HepG2 (cell line): ENCODE measurements around the gene CHMP6. TPM values are rescaled to one million over a fixed set of nuclear protein-coding genes. Genes with fewer than 3 reads are reported as not detected.

Experiments used
- CHD4 ChIP-seq: fragments of 200-600 bp; sonication (generic); IDR thresholded peaks from 2 replicates; pipeline ENCODE4 v1.7.0; 2017; ENCODE audit warnings: mild to moderate bottlenecking, low read length, borderline replicate concordance
- DPF2 ChIP-seq: sonication (generic); formaldehyde crosslinking; IDR thresholded peaks from 2 replicates; pipeline ENCODE4 v1.4.0; 2020; ENCODE audit warnings: mild to moderate bottlenecking, low read depth, missing genetic modification reagents, borderline replicate concordance
- GABPB1 ChIP-seq: IDR thresholded peaks from 2 replicates; pipeline ENCODE4 v1.6.1; 2016; ENCODE audit warnings: mild to moderate bottlenecking, missing genetic modification reagents, moderate library complexity, missing compliant biosample characterization
- KDM3A ChIP-seq: IDR thresholded peaks from 2 replicates; pipeline ENCODE4 v1.6.1; 2018; ENCODE audit warnings: low read depth, missing compliant biosample characterization
- MAX ChIP-seq: IDR thresholded peaks from 2 replicates; pipeline ENCODE4 v1.6.1; 2012; ENCODE audit warnings: inconsistent platforms
- MEIS1 ChIP-seq: sonication (generic); formaldehyde crosslinking; IDR thresholded peaks from 2 replicates; pipeline ENCODE4 v1.9.0; 2021; ENCODE audit warnings: mild to moderate bottlenecking, missing genetic modification reagents, moderate library complexity, borderline replicate concordance
- MTA1 ChIP-seq: sonication (generic); formaldehyde crosslinking; IDR thresholded peaks from 2 replicates; pipeline ENCODE4 v1.4.0; 2020; ENCODE audit warnings: missing genetic modification reagents, mild to moderate bottlenecking, borderline replicate concordance
- NCOR1 ChIP-seq: fragments of 200-600 bp; sonication (generic); IDR thresholded peaks from 2 replicates; pipeline ENCODE4 v1.7.0; 2017; ENCODE audit warnings: antibody characterized with exemption, low read length, borderline replicate concordance
- PAX8 ChIP-seq: sonication (generic); formaldehyde crosslinking; IDR thresholded peaks from 2 replicates; pipeline ENCODE4 v1.8.0; 2022; ENCODE audit warnings: mild to moderate bottlenecking, missing genetic modification reagents, borderline replicate concordance
- SP5 ChIP-seq: IDR thresholded peaks from 2 replicates; pipeline ENCODE4 v1.6.1; 2016; ENCODE audit warnings: low read depth, borderline replicate concordance
- SPEN ChIP-seq: sonication (generic); formaldehyde crosslinking; IDR thresholded peaks from 2 replicates; pipeline ENCODE4 v1.5.1; 2020; ENCODE audit warnings: low read depth, mild to moderate bottlenecking, missing genetic modification reagents
- TOPORS ChIP-seq: sonication (generic); formaldehyde crosslinking; IDR thresholded peaks from 2 replicates; pipeline ENCODE4 v1.8.0; 2023; ENCODE audit warnings: mild to moderate bottlenecking, missing genetic modification reagents
- YY1 ChIP-seq: IDR thresholded peaks from 2 replicates; pipeline ENCODE4 v1.6.1; 2011; ENCODE audit warnings: low read length, low read depth, moderate library complexity, mild to moderate bottlenecking; ENCODE audit not compliant: insufficient read depth, insufficient replicate concordance
- ZBED4 ChIP-seq: sonication (generic); formaldehyde crosslinking; IDR thresholded peaks from 2 replicates; pipeline ENCODE4 v1.4.0; 2020; ENCODE audit warnings: missing genetic modification reagents, borderline replicate concordance
- ZBTB7A ChIP-seq: sonication (generic); formaldehyde crosslinking; IDR thresholded peaks from 2 replicates; pipeline ENCODE4 v1.8.0; 2022; ENCODE audit warnings: mild to moderate bottlenecking, missing genetic modification reagents
- ZNF282 ChIP-seq: fragments of 450-650 bp; IDR thresholded peaks from 2 replicates; pipeline ENCODE4 v1.6.1; 2018; ENCODE audit not compliant: partially characterized antibody
- ZNF343 ChIP-seq: sonication (generic); formaldehyde crosslinking; IDR thresholded peaks from 2 replicates; pipeline ENCODE4 v1.4.0; 2020; ENCODE audit warnings: mild to moderate bottlenecking, missing genetic modification reagents
- ZNF354B ChIP-seq: sonication (generic); formaldehyde crosslinking; IDR thresholded peaks from 2 replicates; pipeline ENCODE4 v1.8.0; 2022; ENCODE audit warnings: mild to moderate bottlenecking, missing genetic modification reagents
- ZNF501 ChIP-seq: sonication (generic); formaldehyde crosslinking; IDR thresholded peaks from 2 replicates; pipeline ENCODE4 v1.5.1; 2020; ENCODE audit warnings: mild to moderate bottlenecking, moderate library complexity, missing genetic modification reagents
- ZNF564 ChIP-seq: sonication (generic); formaldehyde crosslinking; IDR thresholded peaks from 2 replicates; pipeline ENCODE4 v1.8.1; 2023; ENCODE audit warnings: mild to moderate bottlenecking, missing genetic modification reagents
- ZNF639 ChIP-seq: conservative IDR thresholded peaks from 2 replicates; pipeline ENCODE4 v1.6.1; 2018; ENCODE audit warnings: missing genetic modification reagents
- ZSCAN22 ChIP-seq: sonication (generic); formaldehyde crosslinking; IDR thresholded peaks from 2 replicates; pipeline ENCODE4 v1.4.0; 2020; ENCODE audit warnings: mild to moderate bottlenecking, missing genetic modification reagents
- ZZZ3 ChIP-seq: sonication (generic); formaldehyde crosslinking; IDR thresholded peaks from 2 replicates; pipeline ENCODE4 v1.4.0; 2020; ENCODE audit warnings: missing genetic modification reagents, mild to moderate bottlenecking, borderline replicate concordance
- polyA plus RNA-seq, 8 experiments: library from polyadenylated mRNA; depleted of rRNA in 3 of 8; stranded (reverse) in 7 of 8; unstranded in 1 of 8; fragments of >200 nt; fragmentation: Illumina TruSeq in 4 of 8; extraction: Trizol in 4 of 8; gene quantifications; 2 replicates each; pipeline versions ENCODE4 v1.2.1 to v1.2.3, GENCODE V29; 2011 to 2016; ENCODE audit warnings: low read depth in 4 of 8, missing spikeins in 1 of 8, mixed read lengths in 1 of 8; ENCODE audit not compliant: insufficient read depth in 1 of 8
- total RNA-seq, 5 experiments: library from RNA; depleted of rRNA; stranded (reverse); fragments of >200 nt; fragmentation: Illumina TruSeq; extraction: Trizol; gene quantifications; 2 replicates each; pipeline ENCODE4 v1.2.3, GENCODE V29; 2016; ENCODE audit warnings: low read depth in 1 of 5

CHMP6 gene
- total and polyA plus RNA-seq, 2 of the 13 experiments (the other 11 are each of a cell fraction or from before 2014, with no cell fraction given) = 11.1 to 24.2 TPM

GRCh38 chr17:80990921-80991644, 558 bp upstream of the CHMP6 start (continued):
- TF ChIP-seq ZBED4 (CRISPR knock-in tag) (peak; percentile 78; the same call in 1 of the 2 replicates), ZNF343 (peak; percentile 72; the same call in 1 of the 2 replicates), CHD4 (peak; percentile 54; the same call in 1 of the 2 replicates), MEIS1 (CRISPR knock-in tag) (peak; percentile 52; the same call in 1 of the 2 replicates), TOPORS (CRISPR knock-in tag) (0 out of 2 replicates have a peak, but pooled peaks have one; percentile 21), ZNF639 (no peak), MAX (peak; percentile 26; the same call in 1 of the 2 replicates), KDM3A (0 out of 2 replicates have a peak, but pooled peaks have one; percentile 36), ZNF564 (CRISPR knock-in tag) (0 out of 2 replicates have a peak, but pooled peaks have one; percentile 17), NCOR1 (0 out of 2 replicates have a peak, but pooled peaks have one; percentile 43), PAX8 (CRISPR knock-in tag) (peak; percentile 82; the same call in 1 of the 2 replicates), YY1 (peak; percentile 33), ZZZ3 (peak; percentile 81; the same call in 1 of the 2 replicates), ZNF501 (CRISPR knock-in tag) (peak; percentile 58), SPEN (peak; percentile 12; the same call in 1 of the 2 replicates), ZNF282 (no peak), GABPB1 (CRISPR knock-in tag) (no peak), ZNF354B (0 out of 2 replicates have a peak, but pooled peaks have one; percentile 30), ZSCAN22 (CRISPR knock-in tag) (0 out of 2 replicates have a peak, but pooled peaks have one; percentile 55), DPF2 (CRISPR knock-in tag) (no peak), SP5 (CRISPR knock-in tag) (peak; percentile 32; the same call in 1 of the 2 replicates), MTA1 (CRISPR knock-in tag) (peak; percentile 70; the same call in 1 of the 2 replicates), ZBTB7A (CRISPR knock-in tag) (peak; percentile 65; the same call in 1 of the 2 replicates)
